GM23338 (cell line): Measurements from ENCODE around the gene HAL.

ENCODE experiments used
- CREB1 ChIP-seq: fragments of 250-450 bp; sonication (Bioruptor Pico); IDR thresholded peaks from 2 replicates; pipeline ENCODE4 v1.5.0; 2020; ENCODE audit warnings: low read depth, mild to moderate bottlenecking, moderate library complexity
- EZH2 ChIP-seq: fragments of 200-600 bp; sonication (generic); IDR thresholded peaks from one replicate; pipeline ENCODE4 v1.8.0; 2017; ENCODE audit warnings: antibody characterized with exemption, mild to moderate bottlenecking, low read depth; ENCODE audit not compliant: unreplicated experiment
- TF ChIP-seq, protein P1 (sequence below), 2 experiments: fragments of 200-600 bp in 1 of 2; sonication (generic) in 1 of 2; conservative IDR thresholded peaks; 2 replicates each; pipeline versions ENCODE4 v1.5.1 to v1.6.1; 2016 to 2017; ENCODE audit warnings: antibody characterized with exemption in 2 of 2, low read depth in 2 of 2, mild to moderate bottlenecking in 2 of 2, moderate library complexity in 1 of 2
- TF ChIP-seq, protein P2 (sequence below): IDR thresholded peaks from one replicate; pipeline ENCODE4 v1.6.1; 2018; ENCODE audit warnings: antibody characterized with exemption; ENCODE audit not compliant: unreplicated experiment

DNA sequence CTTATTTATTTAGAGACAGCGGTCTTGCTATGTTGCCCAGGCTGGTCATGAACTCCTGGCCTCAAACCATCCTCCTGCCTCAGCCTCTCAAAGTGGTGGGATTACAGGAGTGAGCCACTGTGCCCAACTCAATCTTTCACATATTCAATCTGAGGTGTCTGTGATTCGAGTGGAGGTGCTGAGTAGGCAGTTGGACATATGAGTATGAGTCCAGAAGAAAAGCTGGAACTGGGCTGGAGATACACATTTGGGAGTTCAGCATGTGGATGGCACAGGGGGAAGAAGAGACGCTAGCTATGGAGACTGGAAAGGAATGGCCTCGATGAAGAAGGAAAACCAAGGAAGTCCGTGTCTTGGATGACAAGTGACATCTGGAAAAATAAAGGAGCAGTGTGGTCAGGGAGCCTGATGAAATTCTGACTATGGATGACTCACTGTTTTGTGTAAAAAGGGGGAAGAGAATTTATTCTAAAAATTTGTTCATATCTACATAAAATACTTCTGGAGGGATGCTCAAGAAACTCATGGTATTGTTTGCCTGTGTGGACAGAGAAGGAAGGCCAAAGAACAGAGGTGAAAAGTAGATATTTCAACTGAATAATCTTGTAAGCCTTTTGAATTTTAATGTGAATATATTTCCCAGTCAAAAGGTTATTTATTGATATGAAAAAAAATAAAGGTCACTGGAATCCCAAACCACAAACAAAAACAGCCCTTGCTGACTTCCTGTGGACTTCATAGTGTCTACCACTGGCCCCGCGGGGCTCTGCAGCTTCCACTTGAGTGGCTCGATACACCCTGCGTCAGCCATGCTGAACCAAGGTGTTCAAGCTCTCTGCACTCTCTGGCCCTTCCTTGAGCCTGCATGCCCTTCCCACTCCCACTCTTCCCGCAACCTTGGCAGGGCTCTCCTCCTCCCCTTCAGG, 48.1 kb upstream of the HAL start:
- TF ChIP-seq, protein P1, sequence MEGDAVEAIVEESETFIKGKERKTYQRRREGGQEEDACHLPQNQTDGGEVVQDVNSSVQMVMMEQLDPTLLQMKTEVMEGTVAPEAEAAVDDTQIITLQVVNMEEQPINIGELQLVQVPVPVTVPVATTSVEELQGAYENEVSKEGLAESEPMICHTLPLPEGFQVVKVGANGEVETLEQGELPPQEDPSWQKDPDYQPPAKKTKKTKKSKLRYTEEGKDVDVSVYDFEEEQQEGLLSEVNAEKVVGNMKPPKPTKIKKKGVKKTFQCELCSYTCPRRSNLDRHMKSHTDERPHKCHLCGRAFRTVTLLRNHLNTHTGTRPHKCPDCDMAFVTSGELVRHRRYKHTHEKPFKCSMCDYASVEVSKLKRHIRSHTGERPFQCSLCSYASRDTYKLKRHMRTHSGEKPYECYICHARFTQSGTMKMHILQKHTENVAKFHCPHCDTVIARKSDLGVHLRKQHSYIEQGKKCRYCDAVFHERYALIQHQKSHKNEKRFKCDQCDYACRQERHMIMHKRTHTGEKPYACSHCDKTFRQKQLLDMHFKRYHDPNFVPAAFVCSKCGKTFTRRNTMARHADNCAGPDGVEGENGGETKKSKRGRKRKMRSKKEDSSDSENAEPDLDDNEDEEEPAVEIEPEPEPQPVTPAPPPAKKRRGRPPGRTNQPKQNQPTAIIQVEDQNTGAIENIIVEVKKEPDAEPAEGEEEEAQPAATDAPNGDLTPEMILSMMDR (conservative IDR thresholded peaks at IDR 0.05; ENCODE audit: low read depth in 2 of 2), result no peak
- TF ChIP-seq CREB1 (CRISPR knock-in tag), result no peak
- no peak for TF ChIP-seq EZH2
- TF ChIP-seq, protein P2, sequence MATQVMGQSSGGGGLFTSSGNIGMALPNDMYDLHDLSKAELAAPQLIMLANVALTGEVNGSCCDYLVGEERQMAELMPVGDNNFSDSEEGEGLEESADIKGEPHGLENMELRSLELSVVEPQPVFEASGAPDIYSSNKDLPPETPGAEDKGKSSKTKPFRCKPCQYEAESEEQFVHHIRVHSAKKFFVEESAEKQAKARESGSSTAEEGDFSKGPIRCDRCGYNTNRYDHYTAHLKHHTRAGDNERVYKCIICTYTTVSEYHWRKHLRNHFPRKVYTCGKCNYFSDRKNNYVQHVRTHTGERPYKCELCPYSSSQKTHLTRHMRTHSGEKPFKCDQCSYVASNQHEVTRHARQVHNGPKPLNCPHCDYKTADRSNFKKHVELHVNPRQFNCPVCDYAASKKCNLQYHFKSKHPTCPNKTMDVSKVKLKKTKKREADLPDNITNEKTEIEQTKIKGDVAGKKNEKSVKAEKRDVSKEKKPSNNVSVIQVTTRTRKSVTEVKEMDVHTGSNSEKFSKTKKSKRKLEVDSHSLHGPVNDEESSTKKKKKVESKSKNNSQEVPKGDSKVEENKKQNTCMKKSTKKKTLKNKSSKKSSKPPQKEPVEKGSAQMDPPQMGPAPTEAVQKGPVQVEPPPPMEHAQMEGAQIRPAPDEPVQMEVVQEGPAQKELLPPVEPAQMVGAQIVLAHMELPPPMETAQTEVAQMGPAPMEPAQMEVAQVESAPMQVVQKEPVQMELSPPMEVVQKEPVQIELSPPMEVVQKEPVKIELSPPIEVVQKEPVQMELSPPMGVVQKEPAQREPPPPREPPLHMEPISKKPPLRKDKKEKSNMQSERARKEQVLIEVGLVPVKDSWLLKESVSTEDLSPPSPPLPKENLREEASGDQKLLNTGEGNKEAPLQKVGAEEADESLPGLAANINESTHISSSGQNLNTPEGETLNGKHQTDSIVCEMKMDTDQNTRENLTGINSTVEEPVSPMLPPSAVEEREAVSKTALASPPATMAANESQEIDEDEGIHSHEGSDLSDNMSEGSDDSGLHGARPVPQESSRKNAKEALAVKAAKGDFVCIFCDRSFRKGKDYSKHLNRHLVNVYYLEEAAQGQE, result no peak
